Right forelimb (tissue), 1 donor: Measurements from ENCODE around the gene PPP1R36.
A peak's percentile ranks its signal among the peaks of the same experiment; 100 is the strongest.
"Not testable (repeated sequence)": the region's sequence is repeated elsewhere in the genome, so short reads cannot be mapped to it uniquely, and the experiment has no call there.

ENCODE experiments used
- DNase-seq: peaks from one replicate; pipeline ENCODE4 v3.0.0-alpha.2; 2018

The PPP1R36 gene

DNA sequence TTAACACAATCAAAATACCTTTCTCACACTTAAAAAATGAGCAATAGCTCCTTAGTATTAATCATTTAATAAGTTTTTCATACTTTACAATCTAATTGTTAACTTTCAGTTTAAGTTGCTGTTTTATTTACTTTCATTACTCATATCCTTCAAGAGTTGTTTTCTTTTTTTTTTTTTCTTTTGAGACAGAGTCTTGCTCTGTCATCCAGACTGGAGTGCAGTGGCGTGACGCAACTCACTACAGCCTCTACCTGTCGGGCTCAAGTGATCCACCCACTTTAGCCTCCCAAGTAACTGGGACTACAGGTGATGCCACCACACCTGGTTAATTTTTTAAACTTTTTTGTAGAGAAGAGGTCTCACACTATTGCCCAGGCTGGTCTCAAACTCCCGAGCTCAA, 29.1 kb upstream of the PPP1R36 start:
- DNase-seq: no peak

DNA sequence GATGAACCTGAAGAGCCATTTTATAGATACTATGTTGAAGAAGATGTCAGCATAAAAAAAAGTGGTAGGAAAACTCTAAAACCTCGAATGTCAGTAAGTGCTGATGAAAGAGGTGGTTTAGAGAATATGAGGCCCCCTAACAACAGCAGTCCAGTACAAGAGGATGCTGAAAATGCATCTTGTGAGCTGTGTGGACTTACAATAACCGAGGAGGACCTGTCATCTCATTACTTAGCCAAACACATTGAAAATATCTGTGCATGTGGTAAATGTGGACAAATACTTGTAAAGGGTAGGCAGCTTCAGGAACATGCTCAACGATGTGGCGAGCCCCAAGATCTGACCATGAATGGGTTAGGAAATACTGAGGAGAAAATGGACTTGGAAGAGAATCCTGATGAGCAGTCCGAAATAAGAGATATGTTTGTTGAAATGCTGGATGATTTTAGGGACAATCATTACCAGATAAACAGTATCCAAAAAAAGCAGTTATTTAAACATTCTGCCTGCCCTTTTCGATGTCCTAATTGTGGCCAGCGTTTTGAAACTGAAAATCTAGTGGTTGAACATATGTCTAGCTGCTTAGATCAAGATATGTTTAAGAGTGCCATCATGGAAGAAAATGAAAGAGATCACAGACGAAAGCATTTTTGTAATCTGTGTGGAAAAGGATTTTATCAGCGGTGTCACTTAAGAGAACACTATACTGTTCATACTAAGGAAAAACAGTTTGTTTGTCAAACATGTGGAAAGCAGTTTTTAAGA, 27.0 kb upstream of the PPP1R36 start:
- DNase-seq: no peak

DNA sequence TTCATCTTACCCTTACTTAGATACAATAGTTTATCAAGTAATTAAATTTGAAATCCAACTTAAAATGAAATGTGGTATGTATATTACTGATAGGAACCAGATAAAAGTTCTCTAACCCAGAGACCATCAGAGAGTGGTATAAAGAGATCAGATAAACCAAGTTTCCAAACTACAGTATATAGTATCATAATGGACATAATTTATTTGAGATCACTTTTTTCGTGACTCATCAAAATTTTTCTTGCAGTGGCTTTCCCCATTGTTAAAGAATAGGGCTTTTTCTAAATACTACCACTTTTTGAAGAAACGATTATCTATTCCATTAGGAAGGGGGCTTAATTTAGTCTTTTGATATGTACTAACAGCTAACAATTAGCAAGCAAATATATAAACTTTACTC, 24.4 kb upstream of the PPP1R36 start:
- DNase-seq: no peak

DNA sequence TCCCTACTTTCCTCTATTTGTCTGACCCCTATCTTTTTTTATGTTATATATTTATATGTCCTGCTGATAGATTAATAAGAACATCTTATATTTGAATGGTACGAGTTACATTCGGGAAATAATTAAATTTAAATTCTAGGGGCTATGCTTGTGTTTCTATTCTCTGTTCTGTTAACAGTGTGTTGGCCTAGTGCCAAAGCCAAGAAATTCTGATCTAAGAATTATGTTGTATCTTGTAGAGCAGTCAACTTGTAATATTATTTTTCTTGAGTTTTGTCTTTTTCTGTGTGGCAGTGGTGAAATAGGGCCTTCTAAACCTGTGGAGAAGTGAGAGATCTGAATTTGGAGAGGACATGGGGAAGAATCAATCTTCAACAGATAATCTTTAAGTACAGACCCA, 18.2 kb upstream of the PPP1R36 start:
- DNase-seq: no peak

DNA sequence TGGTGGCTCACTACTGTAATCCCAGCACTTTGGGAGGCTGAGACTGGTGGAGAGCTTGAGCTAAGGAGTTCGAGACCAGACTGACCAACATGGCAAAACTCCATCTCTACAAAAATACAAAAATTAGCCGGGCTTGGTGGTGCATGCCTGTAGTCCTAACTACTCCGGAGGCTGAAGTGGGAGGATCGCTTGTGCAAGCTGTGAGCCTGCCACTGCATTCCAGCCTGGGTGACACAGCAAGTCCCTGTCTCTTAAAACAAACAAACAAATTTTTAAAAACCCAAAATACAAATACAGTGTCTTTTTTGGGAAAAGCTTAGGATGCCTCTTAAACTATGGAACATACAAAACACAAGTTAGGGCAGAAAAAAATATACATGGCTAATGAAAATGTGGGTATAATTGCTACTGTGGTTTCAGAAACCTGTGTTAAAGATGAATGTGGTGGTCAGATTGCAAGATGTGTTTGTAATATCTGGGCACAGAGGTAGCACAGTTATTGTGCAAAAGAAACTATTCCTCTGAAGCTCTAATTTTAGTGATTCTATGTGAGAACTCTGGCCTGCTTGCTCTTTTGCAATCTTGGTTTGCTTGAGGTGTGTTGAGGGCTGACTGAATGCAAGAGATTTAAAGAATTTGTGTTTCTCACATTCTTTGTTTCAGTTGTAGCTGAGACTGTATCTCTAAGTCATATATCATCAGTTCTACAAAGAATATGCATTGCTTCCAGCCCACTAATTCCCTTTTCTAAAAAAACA, 13.1 kb upstream of the PPP1R36 start:
- DNase-seq: no peak

DNA sequence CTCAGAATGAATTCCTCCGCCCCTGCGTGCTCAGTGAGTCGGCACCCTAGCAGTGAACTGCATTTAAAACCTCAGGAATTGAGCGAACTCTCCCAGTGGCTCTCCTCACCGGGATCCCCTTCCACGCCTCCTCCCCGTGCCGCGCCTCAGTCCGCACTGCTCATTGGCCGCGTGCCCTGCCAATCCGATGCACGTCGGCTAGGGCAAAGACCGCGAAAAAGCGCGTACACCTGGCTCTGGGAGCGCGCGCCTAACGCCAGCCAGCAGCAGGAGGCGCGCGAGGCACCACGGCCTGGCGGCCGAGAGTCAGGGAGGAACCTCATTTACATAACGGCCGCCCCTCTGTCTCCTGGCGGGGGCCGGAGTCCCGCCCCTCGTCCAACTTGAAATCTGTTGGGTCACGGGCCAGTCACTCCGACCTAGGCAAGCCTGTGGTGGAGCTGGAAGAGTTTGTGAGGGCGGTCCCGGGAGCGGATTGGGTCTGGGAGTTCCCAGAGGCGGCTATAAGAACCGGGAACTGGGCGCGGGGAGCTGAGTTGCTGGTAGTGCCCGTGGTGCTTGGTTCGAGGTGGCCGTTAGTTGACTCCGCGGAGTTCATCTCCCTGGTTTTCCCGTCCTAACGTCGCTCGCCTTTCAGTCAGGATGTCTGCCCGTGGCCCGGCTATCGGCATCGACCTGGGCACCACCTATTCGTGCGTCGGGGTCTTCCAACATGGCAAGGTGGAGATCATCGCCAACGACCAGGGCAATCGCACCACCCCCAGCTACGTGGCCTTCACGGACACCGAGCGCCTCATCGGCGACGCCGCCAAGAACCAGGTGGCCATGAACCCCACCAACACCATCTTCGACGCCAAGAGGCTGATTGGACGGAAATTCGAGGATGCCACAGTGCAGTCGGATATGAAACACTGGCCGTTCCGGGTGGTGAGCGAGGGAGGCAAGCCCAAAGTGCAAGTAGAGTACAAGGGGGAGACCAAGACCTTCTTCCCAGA, 9.3 kb upstream of the PPP1R36 start, which contains the start of gene HSPA2:
Gene HSPA2 (plus strand): TSS at position 534 of the 995 bp plus-strand sequence. CDS start 109 bp downstream, at position 643.
- DNase-seq: peak; percentile 99

DNA sequence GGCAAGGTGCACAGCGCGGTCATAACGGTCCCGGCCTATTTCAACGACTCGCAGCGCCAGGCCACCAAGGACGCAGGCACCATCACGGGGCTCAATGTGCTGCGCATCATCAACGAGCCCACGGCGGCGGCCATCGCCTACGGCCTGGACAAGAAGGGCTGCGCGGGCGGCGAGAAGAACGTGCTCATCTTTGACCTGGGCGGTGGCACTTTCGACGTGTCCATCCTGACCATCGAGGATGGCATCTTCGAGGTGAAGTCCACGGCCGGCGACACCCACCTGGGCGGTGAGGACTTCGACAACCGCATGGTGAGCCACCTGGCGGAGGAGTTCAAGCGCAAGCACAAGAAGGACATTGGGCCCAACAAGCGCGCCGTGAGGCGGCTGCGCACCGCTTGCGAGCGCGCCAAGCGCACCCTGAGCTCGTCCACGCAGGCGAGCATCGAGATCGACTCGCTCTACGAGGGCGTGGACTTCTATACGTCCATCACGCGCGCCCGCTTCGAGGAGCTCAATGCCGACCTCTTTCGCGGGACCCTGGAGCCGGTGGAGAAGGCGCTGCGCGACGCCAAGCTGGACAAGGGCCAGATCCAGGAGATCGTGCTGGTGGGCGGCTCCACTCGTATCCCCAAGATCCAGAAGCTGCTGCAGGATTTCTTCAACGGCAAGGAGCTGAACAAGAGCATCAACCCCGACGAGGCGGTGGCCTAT, 8.3 kb upstream of the PPP1R36 start:
- peak; percentile 67 for DNase-seq

DNA sequence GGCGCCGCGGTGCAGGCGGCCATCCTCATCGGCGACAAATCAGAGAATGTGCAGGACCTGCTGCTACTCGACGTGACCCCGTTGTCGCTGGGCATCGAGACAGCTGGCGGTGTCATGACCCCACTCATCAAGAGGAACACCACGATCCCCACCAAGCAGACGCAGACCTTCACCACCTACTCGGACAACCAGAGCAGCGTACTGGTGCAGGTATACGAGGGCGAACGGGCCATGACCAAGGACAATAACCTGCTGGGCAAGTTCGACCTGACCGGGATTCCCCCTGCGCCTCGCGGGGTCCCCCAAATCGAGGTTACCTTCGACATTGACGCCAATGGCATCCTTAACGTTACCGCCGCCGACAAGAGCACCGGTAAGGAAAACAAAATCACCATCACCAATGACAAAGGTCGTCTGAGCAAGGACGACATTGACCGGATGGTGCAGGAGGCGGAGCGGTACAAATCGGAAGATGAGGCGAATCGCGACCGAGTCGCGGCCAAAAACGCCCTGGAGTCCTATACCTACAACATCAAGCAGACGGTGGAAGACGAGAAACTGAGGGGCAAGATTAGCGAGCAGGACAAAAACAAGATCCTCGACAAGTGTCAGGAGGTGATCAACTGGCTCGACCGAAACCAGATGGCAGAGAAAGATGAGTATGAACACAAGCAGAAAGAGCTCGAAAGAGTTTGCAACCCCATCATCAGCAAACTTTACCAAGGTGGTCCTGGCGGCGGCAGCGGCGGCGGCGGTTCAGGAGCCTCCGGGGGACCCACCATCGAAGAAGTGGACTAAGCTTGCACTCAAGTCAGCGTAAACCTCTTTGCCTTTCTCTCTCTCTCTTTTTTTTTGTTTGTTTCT, 7.6 kb upstream of the PPP1R36 start:
- DNase-seq: peak; percentile 54

DNA sequence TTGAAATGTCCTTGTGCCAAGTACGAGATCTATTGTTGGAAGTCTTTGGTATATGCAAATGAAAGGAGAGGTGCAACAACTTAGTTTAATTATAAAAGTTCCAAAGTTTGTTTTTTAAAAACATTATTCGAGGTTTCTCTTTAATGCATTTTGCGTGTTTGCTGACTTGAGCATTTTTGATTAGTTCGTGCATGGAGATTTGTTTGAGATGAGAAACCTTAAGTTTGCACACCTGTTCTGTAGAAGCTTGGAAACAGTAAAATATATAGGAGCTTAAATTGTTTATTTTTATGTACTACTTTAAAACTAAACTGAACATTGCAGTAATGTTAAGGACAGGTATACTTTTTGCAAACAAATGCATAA, 6.9 kb upstream of the PPP1R36 start:
- DNase-seq: no peak

DNA sequence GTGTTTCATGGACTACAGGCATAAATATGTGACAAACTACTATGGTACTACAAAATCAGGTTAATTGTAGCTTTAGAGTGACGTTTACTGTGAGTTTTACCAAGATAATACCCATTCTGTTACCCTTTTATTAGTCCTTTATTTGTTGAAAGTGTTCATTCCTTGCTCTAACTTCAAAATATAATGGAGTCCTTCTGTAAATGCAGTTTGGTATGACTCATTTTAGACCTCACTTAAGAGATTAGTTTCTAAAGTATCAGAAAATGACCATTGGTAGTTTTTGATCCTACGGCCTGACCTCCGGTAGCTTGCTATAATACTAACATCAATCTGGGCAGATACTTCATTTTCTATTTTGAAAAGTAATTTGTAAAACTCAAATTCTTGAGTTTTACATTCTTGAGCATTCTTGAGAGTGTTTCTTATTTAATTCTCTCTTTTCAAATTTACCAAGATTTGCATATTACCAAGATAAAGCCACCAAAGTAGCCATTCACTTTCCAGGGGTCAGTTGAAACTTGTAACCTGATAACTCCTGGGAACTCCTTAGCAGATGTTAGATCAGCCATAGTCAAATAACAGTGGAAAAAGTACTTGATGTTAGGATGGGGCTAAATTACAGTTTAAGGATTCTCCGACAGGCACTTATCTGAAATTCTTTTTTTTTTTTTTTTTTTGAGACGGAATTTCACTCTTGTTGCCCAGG, 5.0 kb upstream of the PPP1R36 start:
- DNase-seq: no peak

DNA sequence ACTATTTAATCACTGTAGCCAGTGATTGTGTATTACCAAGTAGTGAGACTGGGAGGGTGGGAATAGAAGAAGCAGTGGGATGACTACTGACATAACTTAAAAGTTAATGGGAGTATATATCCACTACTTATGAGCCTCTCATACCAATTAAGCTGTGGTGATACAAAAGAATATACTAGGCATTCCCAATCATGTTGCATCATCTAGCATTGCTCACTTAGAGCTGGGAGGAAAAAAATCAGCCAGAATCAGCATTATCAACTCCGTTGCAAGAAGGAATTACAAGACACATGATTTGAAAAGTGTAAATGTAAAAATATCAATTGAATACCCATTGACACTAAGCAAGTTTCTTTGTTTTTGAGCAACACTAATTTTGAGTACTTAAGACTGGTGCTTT, 745 bp upstream of the PPP1R36 start:
- DNase-seq: no peak

DNA sequence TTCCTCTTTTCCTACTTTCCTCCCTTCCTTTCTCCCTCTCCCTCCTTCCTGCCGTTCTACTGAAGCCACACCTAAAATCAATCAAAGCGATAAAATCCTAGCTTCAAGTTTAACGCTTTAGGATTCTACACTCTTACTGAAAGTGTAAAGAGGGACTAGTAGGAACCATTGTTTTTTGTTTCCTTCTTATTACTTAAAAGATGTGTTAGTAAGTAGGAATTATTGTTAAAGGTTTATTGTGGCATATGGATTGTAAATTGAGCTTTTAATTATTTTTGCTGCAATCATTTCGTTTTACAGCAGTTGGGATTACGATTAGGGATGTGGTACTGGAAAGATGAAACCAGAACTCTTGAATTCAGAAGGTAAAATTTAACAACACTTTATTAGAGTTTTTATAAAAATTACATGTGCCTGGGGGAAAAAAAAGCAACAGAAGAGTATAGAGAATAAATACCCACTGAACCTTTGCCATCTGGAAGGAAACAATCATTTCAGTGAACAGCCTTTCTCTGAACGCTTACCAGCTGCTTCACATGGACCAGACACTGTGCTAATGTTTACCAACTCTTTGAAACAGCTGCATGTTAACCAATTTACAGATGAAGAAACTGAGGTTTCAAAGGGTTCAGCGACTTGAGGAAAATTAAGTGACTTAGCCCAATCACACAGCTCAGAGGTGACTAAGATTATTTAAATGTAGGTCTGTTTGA, 1.0 kb downstream of the PPP1R36 start:
- DNase-seq: no peak

DNA sequence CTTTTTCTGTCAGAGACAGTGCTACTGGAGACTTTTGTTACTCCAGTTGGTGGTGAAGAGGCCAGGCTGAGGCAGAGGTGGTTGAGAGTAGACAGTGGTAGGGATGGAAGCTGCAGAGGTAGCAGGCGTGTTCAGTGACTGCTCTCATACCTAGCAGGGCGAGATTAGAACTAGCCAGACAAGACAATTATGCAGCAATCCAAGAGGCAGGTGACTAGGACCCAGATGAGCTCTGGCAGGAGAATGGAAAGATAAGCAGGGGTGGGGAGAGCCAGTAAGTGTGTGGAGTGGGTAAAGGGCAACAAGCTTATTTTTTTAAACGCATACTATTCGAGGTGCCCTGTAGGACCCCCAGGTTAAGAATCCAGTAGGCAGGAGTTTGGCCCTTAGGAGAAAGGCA, 4.8 kb downstream of the PPP1R36 start:
- no peak for DNase-seq

DNA sequence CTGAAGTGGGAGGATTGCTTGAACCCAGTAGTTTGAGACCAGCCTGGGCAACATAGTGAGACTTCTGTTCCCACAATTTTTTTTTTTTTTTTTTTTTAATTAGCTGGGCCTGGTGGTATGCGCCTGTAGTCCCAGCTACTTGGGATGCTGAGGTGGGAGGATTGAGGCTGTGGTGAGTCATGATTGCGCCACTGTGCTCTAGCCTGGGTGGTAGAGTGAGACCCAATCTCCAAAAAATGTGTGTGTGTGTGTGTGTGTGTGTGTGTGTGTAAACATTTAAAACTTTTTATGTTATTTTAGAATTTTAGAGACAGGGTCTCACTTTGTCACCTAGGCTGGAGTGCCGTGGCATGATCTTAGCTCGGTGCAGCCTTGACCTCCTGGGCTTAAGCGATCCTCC, 6.8 kb downstream of the PPP1R36 start:
- DNase-seq: no peak

DNA sequence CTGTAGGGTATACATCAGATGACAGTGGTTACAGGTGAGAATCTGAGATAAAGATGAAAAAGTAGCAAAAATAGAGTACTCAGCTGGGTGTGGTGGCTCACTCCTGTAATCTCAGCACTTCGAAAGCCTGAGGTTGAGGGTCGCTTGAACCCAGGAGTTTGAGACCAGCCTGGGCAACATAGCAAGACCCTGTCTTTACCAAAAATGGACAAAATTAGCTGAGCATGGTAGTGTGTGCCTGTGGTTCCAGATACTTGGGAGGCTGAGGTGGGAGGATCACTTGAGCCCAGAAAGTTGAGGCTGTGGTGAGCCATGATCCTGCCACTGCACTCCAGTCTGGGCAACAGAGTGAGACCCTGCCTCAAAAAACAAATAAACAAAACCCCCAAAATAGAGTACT, 8.5 kb downstream of the PPP1R36 start:
- not testable (repeated sequence) for DNase-seq

DNA sequence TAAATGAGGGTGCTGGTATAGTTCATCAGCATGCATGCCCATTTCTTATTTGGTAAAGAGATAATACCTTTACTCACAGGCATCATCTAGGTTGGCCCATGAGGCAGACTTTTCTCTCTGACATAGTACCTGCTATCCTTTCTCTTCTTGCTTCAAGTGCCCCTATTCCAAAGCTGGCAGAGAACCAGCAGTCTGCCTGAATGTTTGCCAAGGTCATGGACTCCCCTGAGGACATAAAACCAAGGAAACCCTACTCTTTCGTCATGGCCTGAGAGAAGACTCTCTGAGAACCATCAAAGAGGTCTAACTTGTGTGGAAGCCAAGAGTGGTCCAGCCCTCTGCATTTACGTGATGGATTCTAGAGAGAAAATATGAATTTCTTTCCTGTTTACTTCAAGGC, 11.9 kb downstream of the PPP1R36 start:
- DNase-seq: no peak

DNA sequence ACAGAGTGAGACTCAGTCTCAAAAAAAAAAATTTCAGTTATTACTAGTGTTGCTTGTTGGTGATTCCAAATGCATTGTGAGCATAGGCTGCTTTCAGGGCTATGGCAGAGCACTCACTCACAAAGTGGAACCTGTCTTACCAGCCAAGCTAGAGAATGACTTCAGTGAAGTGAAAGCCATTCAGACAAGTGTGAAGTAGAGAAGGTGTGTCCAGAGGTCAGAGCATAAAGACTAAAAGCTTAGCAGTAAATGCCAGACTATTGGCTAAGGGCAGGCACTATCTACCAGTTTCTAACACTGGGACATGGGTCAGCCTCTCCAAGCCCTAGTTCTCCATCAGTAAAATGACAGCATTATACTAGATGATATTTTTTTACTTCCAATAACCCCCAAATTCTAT, 12.7 kb downstream of the PPP1R36 start:
- no peak for DNase-seq

DNA sequence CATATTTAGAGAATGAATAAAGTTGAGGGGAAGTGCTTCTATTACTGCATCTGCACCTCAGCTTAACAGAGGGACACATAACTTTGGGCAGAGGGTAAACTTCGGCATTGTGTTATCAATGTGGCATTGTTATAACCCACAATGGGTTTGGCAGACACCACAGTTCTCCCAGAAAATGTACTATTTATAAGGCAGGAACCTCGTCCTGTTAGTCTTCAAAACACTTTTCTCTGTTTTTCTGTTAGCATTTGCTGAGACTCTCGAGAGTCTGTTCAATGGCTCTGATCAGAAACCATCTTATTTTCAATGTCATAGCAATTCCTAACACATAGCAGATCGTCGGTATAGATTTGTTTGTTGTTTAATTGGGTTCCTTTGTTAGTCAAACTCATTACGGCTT, 13.9 kb downstream of the PPP1R36 start:
- no peak for DNase-seq

DNA sequence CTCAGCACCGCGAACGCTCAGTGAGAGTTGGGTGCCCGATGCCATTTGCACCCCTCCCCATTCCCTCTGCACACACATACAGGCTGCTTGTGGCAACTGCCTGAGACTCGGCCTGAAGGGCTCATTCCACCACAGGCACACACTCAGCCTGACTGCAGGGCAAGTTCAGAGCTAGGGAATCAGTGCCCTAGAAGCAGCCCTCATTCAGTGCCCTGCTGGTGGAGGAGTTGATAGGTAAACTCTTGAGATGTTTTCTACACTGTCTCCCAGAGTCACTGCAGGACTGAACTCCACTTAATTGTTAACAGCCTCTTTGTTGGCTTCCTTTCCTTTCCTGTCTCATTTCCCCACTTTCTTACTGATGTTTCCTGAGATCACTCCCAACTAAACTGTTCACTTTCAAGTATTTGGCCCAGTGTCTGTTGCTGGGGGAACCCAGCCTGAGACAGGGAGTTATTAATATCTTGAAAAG, 16.9 kb downstream of the PPP1R36 start:
- no peak for DNase-seq

DNA sequence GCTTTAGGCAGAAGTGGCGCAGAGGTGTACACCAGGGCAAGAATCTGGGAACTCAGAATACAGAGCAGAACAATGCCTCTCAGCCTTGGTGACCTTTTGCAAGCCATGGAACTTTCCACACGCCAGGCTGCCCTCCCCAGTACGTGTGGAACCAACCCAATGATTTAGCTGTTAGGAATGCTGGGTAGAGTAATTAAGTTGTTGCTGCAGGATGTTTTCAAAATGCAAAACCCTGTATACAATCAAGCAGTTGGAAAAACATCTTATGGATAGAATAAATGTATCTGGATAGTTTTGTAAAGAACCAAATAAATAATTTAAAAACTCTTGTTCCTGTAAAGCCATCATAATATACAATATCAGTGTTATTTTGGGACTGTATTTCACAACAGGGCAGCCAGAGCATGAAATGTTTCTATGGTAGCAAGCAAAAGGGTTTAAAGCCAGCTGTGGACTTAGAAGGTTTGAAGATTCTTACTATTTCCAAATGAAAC, 19.4 kb downstream of the PPP1R36 start:
- DNase-seq: no peak
